IMR-90 (cell line): Measurements from ENCODE around the gene RETREG1.

Source experiments
- BHLHE40 ChIP-seq: fragments of 150-350 bp; IDR thresholded peaks from 2 replicates; pipeline ENCODE4 v1.6.1; 2016; ENCODE audit warnings: mild to moderate bottlenecking, low read depth, low read length
- CEBPB ChIP-seq: IDR thresholded peaks from 2 replicates; pipeline ENCODE4 v1.6.1; 2012; ENCODE audit warnings: low read depth, low read length, improper control_type of control experiment
- POLR2A ChIP-seq: IDR thresholded peaks from 2 replicates; pipeline ENCODE4 v1.6.1; 2012; ENCODE audit warnings: mild to moderate bottlenecking, low read depth, low read length
- RCOR1 ChIP-seq: IDR thresholded peaks from 2 replicates; pipeline ENCODE4 v1.6.1; 2012; ENCODE audit warnings: mild to moderate bottlenecking, low read length, improper control_type of control experiment; ENCODE audit not compliant: insufficient replicate concordance
- SMC3 ChIP-seq: fragments of 150-350 bp; IDR thresholded peaks from 2 replicates; pipeline ENCODE4 v1.6.1; 2016; ENCODE audit warnings: low read depth, mild to moderate bottlenecking, antibody characterized with exemption, low read length, moderate library complexity
- TF ChIP-seq, protein P1 (sequence below): conservative IDR thresholded peaks from 2 replicates; pipeline ENCODE4 v1.5.1; 2012; ENCODE audit warnings: mild to moderate bottlenecking, low read depth, low read length, improper control_type of control experiment

- TF ChIP-seq, protein P1, sequence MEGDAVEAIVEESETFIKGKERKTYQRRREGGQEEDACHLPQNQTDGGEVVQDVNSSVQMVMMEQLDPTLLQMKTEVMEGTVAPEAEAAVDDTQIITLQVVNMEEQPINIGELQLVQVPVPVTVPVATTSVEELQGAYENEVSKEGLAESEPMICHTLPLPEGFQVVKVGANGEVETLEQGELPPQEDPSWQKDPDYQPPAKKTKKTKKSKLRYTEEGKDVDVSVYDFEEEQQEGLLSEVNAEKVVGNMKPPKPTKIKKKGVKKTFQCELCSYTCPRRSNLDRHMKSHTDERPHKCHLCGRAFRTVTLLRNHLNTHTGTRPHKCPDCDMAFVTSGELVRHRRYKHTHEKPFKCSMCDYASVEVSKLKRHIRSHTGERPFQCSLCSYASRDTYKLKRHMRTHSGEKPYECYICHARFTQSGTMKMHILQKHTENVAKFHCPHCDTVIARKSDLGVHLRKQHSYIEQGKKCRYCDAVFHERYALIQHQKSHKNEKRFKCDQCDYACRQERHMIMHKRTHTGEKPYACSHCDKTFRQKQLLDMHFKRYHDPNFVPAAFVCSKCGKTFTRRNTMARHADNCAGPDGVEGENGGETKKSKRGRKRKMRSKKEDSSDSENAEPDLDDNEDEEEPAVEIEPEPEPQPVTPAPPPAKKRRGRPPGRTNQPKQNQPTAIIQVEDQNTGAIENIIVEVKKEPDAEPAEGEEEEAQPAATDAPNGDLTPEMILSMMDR: no peak
- no peak for TF ChIP-seq SMC3
- no peak for TF ChIP-seq POLR2A
- TF ChIP-seq CEBPB: no peak
- no peak for TF ChIP-seq RCOR1
- TF ChIP-seq BHLHE40: no peak
Measured at GRCh38 chr5:16531063-16531648, 85.6 kb downstream of the RETREG1 start.
